Activated CD4-positive, alpha-beta T cell treated with anti-CD3 and anti-CD28 coated beads for 24 hours (primary cell): Measurements from ENCODE around the gene SPATA31D3.
"Not testable (repeated sequence)": the region's sequence is repeated elsewhere in the genome, so short reads cannot be mapped to it uniquely, and the experiment has no call there.

Source experiments
- DNase-seq, 2 donors: peaks; one replicate each; pipeline ENCODE4 v3.0.0-alpha.2; 2020; ENCODE audit warnings: low read depth in 2 of 2

The SPATA31D3 gene

DNA sequence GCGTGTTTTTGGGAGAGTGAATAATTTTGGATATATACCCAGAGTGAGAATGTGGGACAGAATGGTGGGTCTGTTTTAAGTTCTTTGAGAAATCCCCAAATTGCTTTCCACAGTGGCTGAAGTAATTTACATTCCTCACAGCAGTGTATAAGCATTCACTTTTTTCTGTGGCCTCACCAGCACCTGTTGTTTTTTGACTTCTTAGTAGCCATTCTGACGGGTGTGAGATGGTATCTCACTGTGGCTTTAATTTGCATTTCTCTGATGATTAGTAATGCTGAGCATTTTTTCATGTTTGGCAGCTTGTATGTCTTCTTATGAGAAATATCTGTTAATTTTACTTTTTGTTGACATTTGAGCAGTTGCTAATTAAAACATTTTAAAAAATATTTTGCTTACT lies 35.9 kb downstream of the SPATA31D3 start:
- no peak for DNase-seq

DNA sequence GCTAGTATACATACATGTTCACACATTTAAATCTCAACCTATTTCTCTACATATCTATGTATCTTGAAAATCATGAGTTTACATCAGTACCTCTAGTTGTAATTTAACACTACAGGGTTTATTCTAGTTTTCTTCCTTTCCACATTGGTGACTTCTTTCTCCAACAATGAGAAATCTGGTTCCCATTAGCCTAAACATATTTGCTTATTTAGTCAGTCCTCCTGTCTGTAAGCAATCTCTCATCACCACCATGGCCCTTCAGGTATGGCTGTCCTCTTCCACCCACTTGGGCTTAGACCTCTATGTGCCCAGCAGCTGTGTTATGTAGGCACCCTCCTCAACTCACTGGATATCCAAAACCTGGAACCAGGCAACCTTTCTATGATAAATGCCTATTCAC lies 37.3 kb downstream of the SPATA31D3 start:
- DNase-seq: no peak

DNA sequence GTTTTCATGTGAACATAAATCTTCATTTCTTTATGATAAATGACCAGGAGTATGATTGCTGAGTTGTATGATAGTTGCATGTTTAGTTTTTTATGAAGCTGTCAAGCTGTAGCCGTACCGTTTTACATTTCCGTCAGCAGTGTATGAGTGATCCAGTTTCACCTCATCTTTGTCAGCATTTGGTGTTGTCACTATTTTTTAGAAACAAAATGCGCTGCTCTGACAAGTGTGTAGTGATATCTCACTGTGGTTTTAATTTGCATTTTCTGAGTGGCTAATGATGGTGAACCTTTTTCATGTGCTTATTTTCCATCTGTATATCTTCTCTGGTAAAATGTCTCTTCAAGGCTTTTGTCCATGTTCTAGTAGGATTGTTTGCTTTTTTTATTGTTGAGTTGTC lies 38.6 kb downstream of the SPATA31D3 start:
- DNase-seq: no peak

DNA sequence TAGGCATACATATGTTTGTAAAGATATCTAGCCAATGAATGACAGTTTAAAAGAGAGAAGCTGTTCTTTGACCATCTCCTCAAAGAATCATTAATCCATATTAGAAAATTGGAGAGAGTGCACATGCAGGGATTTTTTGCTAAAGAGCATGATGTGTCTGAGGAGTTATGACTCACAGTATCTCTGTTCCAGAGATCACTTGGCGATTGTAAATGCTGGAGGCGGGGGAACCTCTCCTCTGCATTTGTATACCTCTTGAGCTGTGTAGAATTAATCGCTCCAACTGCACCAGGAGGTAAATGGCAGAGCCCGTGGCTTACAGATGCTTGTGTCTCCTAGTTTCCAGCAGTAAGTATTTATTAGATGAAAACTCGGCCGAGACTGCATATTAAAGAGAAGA lies 41.6 kb downstream of the SPATA31D3 start:
- no peak for DNase-seq

DNA sequence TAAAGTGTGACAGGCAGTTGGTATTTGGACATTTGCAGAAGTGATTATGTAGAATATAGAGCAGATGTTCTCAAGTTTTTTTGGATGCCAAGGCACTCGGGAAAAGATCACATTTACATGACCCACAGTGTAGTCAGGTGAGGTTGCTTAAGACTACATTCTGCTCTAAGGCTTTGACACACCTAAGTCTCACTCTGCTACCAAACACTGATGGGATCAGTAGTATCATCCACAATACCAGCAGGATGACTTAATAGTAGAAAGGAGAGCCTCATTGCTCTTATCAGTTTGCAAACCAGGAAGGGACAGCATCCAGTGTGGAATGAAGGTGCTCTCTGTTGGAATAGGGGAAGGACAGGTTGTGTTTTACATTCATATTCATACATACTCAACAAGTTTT lies 42.8 kb downstream of the SPATA31D3 start:
- DNase-seq: no peak

DNA sequence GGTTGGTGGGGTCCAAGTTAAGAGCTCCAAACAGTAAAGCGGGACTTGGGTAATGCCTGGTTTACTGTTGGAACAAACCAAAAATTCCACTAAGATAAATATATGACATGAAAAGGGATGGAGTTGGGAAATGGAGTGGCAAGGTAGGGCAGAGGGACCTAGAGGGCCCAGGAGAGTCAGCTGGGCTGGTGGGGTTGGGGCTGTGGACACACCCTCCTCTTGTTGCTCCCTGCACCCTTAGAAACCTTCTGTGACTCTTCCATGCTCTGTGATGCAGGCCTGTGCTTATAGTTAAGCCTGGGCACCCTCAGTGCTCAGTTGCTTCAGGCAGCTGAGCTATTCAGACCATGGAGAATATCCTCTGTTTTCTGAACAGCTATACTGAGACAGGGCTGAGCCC lies 45.2 kb downstream of the SPATA31D3 start, which contains the start of gene SPATA31D1:
TSS of gene SPATA31D1 (plus strand) at position 301 of the 400 bp plus-strand sequence. CDS start at position 348, 47 bp downstream.
- DNase-seq: not testable (repeated sequence)

DNA sequence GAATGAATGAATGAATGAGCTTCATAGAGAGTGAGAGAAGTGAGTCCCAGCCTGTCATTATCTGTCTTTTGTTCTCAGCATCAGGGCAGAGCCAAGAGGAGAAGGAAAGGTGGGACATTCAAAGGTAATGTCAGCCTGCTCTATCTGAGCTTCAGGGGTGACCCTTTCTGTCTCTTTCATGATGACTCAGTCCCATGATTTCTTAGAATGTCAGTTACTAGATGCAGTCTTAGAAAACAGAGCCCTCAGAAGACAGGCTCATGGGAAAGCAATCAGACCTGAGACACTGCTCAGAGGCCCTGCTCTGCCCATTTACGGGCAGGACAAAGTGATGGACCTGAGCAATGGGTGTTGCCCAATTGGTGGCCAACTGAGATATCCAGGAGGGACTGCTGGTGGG lies 46.4 kb downstream of the SPATA31D3 start:
- no peak for DNase-seq

DNA sequence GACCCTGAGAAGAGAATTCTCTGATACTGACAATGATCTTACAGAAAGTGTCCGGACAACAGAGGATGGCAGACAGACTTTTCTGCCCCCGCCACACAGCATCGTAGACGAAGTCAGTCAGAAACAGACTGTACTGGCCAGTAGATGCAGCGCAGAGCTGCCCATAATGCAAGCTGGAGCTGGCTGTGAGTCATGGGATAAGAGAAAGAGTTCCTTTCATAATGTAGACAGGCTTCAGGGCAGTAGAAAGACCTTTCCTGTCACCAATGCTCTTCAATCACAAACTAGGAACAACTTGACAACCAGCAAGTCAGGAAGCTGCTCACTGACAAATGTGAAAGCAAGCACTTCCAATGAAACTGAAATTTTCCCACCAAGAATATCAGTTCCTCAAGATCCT lies 50.4 kb downstream of the SPATA31D3 start:
- DNase-seq: no peak
